Measurements from ENCODE around the gene HAP1. TPM values are rescaled to one million over a fixed set of nuclear protein-coding genes. Genes with fewer than 3 reads are reported as not detected.
A peak's percentile ranks its signal among the peaks of the same experiment; 100 is the strongest.
"Not testable (repeated sequence)": the region's sequence is repeated elsewhere in the genome, so short reads cannot be mapped to it uniquely, and the experiment has no call there.

Gene HAP1
- total RNA-seq, 2 donors from 2014 or later, result 0.13 to 0.15 TPM

GRCh38 chr17:41697122-41697962 is 37.1 kb downstream of the HAP1 start:
- peaks cover 38% of the 10 kb centered on the region for H3K36me3 Mint-ChIP-seq (ENCODE audit: low read depth)
- H3K9me3 Mint-ChIP-seq, result no peaks in the 10 kb centered on the region
- peaks cover 7% of the 10 kb centered on the region for H3K4me1 Mint-ChIP-seq
- ATAC-seq (replicated peaks), result no peak
- no peaks in the 10 kb centered on the region for H3K27me3 Mint-ChIP-seq
- no peak overlapping the region for H3K27ac Mint-ChIP-seq
- H3K4me3 Mint-ChIP-seq, result no peak overlapping the region

GRCh38 chr17:41695954-41696757 is 38.3 kb downstream of the HAP1 start:
- peak; percentile 53 for ATAC-seq (replicated peaks)
- H3K9me3 Mint-ChIP-seq, result no peaks in the 10 kb centered on the region
- no peak overlapping the region for H3K4me3 Mint-ChIP-seq
- H3K4me1 Mint-ChIP-seq, result peaks cover 13% of the 10 kb centered on the region
- H3K36me3 Mint-ChIP-seq (ENCODE audit: low read depth), result peaks cover 50% of the 10 kb centered on the region
- peak overlapping the region; percentile 50 for H3K27ac Mint-ChIP-seq
- H3K27me3 Mint-ChIP-seq, result no peaks in the 10 kb centered on the region

GRCh38 chr17:41695134-41695661 is 39.2 kb downstream of the HAP1 start:
- Mint-ChIP-seq H3K36me3 (ENCODE audit: low read depth) (peaks cover 60% of the 10 kb centered on the region), H3K4me1 (peaks cover 13% of the 10 kb centered on the region), H3K27ac (no peak overlapping the region), H3K27me3 (no peaks in the 10 kb centered on the region), H3K4me3 (no peak overlapping the region), H3K9me3 (no peaks in the 10 kb centered on the region)
- ATAC-seq (replicated peaks), result no peak

- peak overlapping the region; percentile 84 for H3K4me3 Mint-ChIP-seq
- peaks cover 79% of the 10 kb centered on the region for H3K36me3 Mint-ChIP-seq (ENCODE audit: low read depth)
- H3K4me1 Mint-ChIP-seq, result peaks cover 19% of the 10 kb centered on the region
- peak overlapping the region; percentile 72 for H3K27ac Mint-ChIP-seq
- H3K27me3 Mint-ChIP-seq, result no peaks in the 10 kb centered on the region
- no peaks in the 10 kb centered on the region for H3K9me3 Mint-ChIP-seq
- ATAC-seq (replicated peaks), result no peak
Observed at GRCh38 chr17:41692722-41693521, 41.5 kb downstream of the HAP1 start.

GRCh38 chr17:41691031-41691777 is 43.2 kb downstream of the HAP1 start:
- Mint-ChIP-seq H3K4me1 (peaks cover 20% of the 10 kb centered on the region), H3K27me3 (no peaks in the 10 kb centered on the region), H3K27ac (peak overlapping the region; percentile 99), H3K9me3 (no peaks in the 10 kb centered on the region), H3K4me3 (peak overlapping the region; percentile 84), H3K36me3 (ENCODE audit: low read depth) (peaks cover 76% of the 10 kb centered on the region)
- ATAC-seq (replicated peaks), result no peak

- H3K27ac Mint-ChIP-seq, result peak overlapping the region; percentile 99
- no peaks in the 10 kb centered on the region for H3K27me3 Mint-ChIP-seq
- H3K4me3 Mint-ChIP-seq, result peak overlapping the region; percentile 84
- peaks cover 69% of the 10 kb centered on the region for H3K36me3 Mint-ChIP-seq (ENCODE audit: low read depth)
- peaks cover 19% of the 10 kb centered on the region for H3K4me1 Mint-ChIP-seq
- ATAC-seq (replicated peaks), result no peak
- no peaks in the 10 kb centered on the region for H3K9me3 Mint-ChIP-seq
Observed at GRCh38 chr17:41690497-41690896, 43.9 kb downstream of the HAP1 start.

- H3K4me3 Mint-ChIP-seq, result peak overlapping the region; percentile 84
- peak overlapping the region; percentile 99 for H3K27ac Mint-ChIP-seq
- peaks cover 63% of the 10 kb centered on the region for H3K36me3 Mint-ChIP-seq (ENCODE audit: low read depth)
- no peaks in the 10 kb centered on the region for H3K9me3 Mint-ChIP-seq
- H3K27me3 Mint-ChIP-seq, result no peaks in the 10 kb centered on the region
- peaks cover 19% of the 10 kb centered on the region for H3K4me1 Mint-ChIP-seq
- ATAC-seq (replicated peaks), result no peak
Observed at GRCh38 chr17:41689497-41690299, 44.7 kb downstream of the HAP1 start.

GRCh38 chr17:41688641-41689496 is 45.6 kb downstream of the HAP1 start, which contains the start of gene EIF1:
EIF1 (plus strand) TSS chr17:41688885; CDS start chr17:41689039, 154 bp downstream.
- peak; percentile 85 for ATAC-seq (replicated peaks)
- Mint-ChIP-seq H3K4me1 (peaks cover 19% of the 10 kb centered on the region), H3K4me3 (peak within 1 kb of the TSS; percentile 84), H3K9me3 (no peaks in the 10 kb centered on the region), H3K27ac (peak within 1 kb of the TSS; percentile 99), H3K36me3 (ENCODE audit: low read depth) (peaks cover 56% of the 10 kb centered on the region), H3K27me3 (no peaks in the 10 kb centered on the region)

- H3K4me1 Mint-ChIP-seq, result peaks cover 19% of the 10 kb centered on the region
- peak overlapping the region; percentile 99 for H3K27ac Mint-ChIP-seq
- ATAC-seq (replicated peaks), result peak; percentile 11
- H3K36me3 Mint-ChIP-seq (ENCODE audit: low read depth), result peaks cover 48% of the 10 kb centered on the region
- H3K27me3 Mint-ChIP-seq, result no peaks in the 10 kb centered on the region
- no peaks in the 10 kb centered on the region for H3K9me3 Mint-ChIP-seq
- H3K4me3 Mint-ChIP-seq, result peak overlapping the region; percentile 84
Observed at GRCh38 chr17:41687828-41688640, 46.4 kb downstream of the HAP1 start.

GRCh38 chr17:41686281-41686680 is 48.2 kb downstream of the HAP1 start:
- no peaks in the 10 kb centered on the region for H3K27me3 Mint-ChIP-seq
- peaks cover 10% of the 10 kb centered on the region for H3K4me1 Mint-ChIP-seq

GRCh38 chr17:41685753-41686152 is 48.7 kb downstream of the HAP1 start:
- H3K4me3 Mint-ChIP-seq; H3K27ac Mint-ChIP-seq; ATAC-seq (replicated peaks); H3K27me3 Mint-ChIP-seq; H3K9me3 Mint-ChIP-seq: not testable (repeated sequence)
- Mint-ChIP-seq H3K4me1 (peaks cover 10% of the 10 kb centered on the region), H3K36me3 (ENCODE audit: low read depth) (peaks cover 25% of the 10 kb centered on the region)

More at GRCh38 chr17:41686281-41686680, 48.2 kb downstream of the HAP1 start:
- ATAC-seq (replicated peaks), result no peak
- Mint-ChIP-seq H3K9me3 (no peaks in the 10 kb centered on the region), H3K36me3 (ENCODE audit: low read depth) (peaks cover 30% of the 10 kb centered on the region), H3K27ac (no peak overlapping the region), H3K4me3 (no peak overlapping the region)

Data from activated T-helper 17 cell treated with anti-CD3 and anti-CD28 coated beads, Interleukin-2, amount 50 U/mL, for 72 hours (primary cell).